ENCODE data around the gene RFLNA. TPM values are rescaled to one million over a fixed set of nuclear protein-coding genes. Genes with fewer than 3 reads are reported as not detected.

Gene RFLNA
- total RNA-seq, 1 experiment from 2014 or later: 63.9 TPM

- no peak for DNase-seq (ENCODE audit: low read depth)
These were observed 63.7 kb downstream of the RFLNA start for GRCh38 chr12:124358572-124358971.

GRCh38 chr12:124359671-124360581 is 65.0 kb downstream of the RFLNA start:
- no peak for DNase-seq (ENCODE audit: low read depth)

- no peak for DNase-seq (ENCODE audit: low read depth)
These were observed 66.4 kb downstream of the RFLNA start for GRCh38 chr12:124361074-124361970.

GRCh38 chr12:124361996-124362395 is 67.1 kb downstream of the RFLNA start:
- no peak for DNase-seq (ENCODE audit: low read depth)

GRCh38 chr12:124363353-124363965 is 68.6 kb downstream of the RFLNA start:
- DNase-seq (ENCODE audit: low read depth): no peak

- no peak for DNase-seq (ENCODE audit: low read depth)
These were observed 69.7 kb downstream of the RFLNA start for GRCh38 chr12:124364543-124364942.
